Stimulated activated naive B cell treated with anti-CD40 and anti-IgM and Interleukin-4, amounts not matched to agents 10 μg/mL and 1 μg/mL and 100 μg/mL, for 72 hours (primary cell): ENCODE data around the gene LUC7L3.
"Not testable (repeated sequence)": the region's sequence is repeated elsewhere in the genome, so short reads cannot be mapped to it uniquely, and the experiment has no call there.

ENCODE experiments used
- ATAC-seq, 2 donors: fragments of 150-1000 bp; cut with Tn5 transposase; replicated peaks; 2 replicates each; pipeline ENCODE4 v1.10.0; 2021; ENCODE audit warnings: moderate library complexity in 1 of 2
- DNase-seq: peaks from one replicate; pipeline ENCODE4 v3.0.0; 2021
- H3K27ac Mint-ChIP-seq: one replicate; pipeline ENCODE4 v1.8.0; 2022; ENCODE audit warnings: mild to moderate bottlenecking, mixed read lengths
- H3K27me3 Mint-ChIP-seq, 2 donors: one replicate each; pipeline ENCODE4 v1.8.0; 2022; ENCODE audit warnings: mixed read lengths in 2 of 2
- H3K36me3 Mint-ChIP-seq, 2 donors: one replicate each; pipeline ENCODE4 v1.8.0; 2022; ENCODE audit warnings: mixed read lengths in 2 of 2, mild to moderate bottlenecking in 1 of 2
- H3K4me1 Mint-ChIP-seq, 2 donors: one replicate each; pipeline ENCODE4 v1.8.0; 2022; ENCODE audit warnings: mixed read lengths in 2 of 2, mild to moderate bottlenecking in 1 of 2
- H3K4me3 Mint-ChIP-seq, 2 donors: one replicate each; pipeline ENCODE4 v1.8.0; 2022; ENCODE audit warnings: mild to moderate bottlenecking in 2 of 2, mixed read lengths in 2 of 2, moderate library complexity in 1 of 2
- H3K9me3 Mint-ChIP-seq, 2 donors: one replicate each; pipeline ENCODE4 v1.8.0; 2022; ENCODE audit warnings: mixed read lengths in 2 of 2, mild to moderate bottlenecking in 1 of 2

The LUC7L3 gene, protein sequence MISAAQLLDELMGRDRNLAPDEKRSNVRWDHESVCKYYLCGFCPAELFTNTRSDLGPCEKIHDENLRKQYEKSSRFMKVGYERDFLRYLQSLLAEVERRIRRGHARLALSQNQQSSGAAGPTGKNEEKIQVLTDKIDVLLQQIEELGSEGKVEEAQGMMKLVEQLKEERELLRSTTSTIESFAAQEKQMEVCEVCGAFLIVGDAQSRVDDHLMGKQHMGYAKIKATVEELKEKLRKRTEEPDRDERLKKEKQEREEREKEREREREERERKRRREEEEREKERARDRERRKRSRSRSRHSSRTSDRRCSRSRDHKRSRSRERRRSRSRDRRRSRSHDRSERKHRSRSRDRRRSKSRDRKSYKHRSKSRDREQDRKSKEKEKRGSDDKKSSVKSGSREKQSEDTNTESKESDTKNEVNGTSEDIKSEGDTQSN

GRCh38 chr17:50719144-50719923 lies at the start of gene LUC7L3:
TSS of gene LUC7L3 (plus strand) at chr17:50719603. CDS start at chr17:50719733, 130 bp downstream.
- Mint-ChIP-seq H3K4me1 (peaks cover 9 to 28% of the 10 kb centered on the region in 2 donors), H3K27ac (peak within 1 kb of the TSS; percentile 99), H3K27me3 (no peaks in the 10 kb centered on the region), H3K4me3 (peak within 1 kb of the TSS; percentile 94 to 95), H3K36me3 (peaks cover 4% of the 10 kb centered on the region in 2 donors), H3K9me3 (no peaks in the 10 kb centered on the region)
- ATAC-seq (peak; percentile 93 to 96), DNase-seq (peak; percentile 95)

DNA sequence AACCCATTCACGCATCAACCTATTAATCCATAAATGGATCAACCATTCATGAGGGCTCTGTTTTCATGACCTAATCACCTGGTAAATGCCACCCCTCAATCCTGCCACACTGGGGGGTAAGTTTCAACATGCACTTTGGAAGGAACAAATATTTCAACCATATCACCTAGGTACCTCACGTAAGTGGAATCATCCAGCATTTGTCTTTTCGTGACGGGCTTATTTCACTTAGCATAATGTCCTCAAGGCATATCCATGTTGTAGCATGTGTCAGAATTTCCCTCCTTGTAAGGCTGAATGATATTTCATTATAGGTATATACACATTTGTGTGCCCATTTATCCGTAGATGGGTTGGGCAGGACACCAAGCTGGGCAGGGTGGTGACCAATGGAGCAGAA lies 47.3 kb upstream of the LUC7L3 start:
- no peak for ATAC-seq

GRCh38 chr17:50672831-50673551 lies 46.4 kb upstream of the LUC7L3 start:
- H3K9me3 Mint-ChIP-seq, result no peaks in the 10 kb centered on the region
- no peak overlapping the region for H3K4me3 Mint-ChIP-seq
- H3K36me3 Mint-ChIP-seq, result no peaks in the 10 kb centered on the region
- H3K27ac Mint-ChIP-seq, result no peak overlapping the region
- DNase-seq, result no peak
- H3K4me1 Mint-ChIP-seq, result no peaks in the 10 kb centered on the region
- peaks cover 6 to 13% of the 10 kb centered on the region in 2 donors for H3K27me3 Mint-ChIP-seq
- no peak for ATAC-seq

More for the DNA sequence above, 47.3 kb upstream of the LUC7L3 start:
- DNase-seq, result no peak
- no peak overlapping the region for H3K4me3 Mint-ChIP-seq
- H3K9me3 Mint-ChIP-seq, result no peaks in the 10 kb centered on the region
- peaks cover 4 to 6% of the 10 kb centered on the region in 2 donors for H3K27me3 Mint-ChIP-seq
- no peak overlapping the region for H3K27ac Mint-ChIP-seq
- no peaks in the 10 kb centered on the region for H3K36me3 Mint-ChIP-seq
- H3K4me1 Mint-ChIP-seq, result no peaks in the 10 kb centered on the region

DNA sequence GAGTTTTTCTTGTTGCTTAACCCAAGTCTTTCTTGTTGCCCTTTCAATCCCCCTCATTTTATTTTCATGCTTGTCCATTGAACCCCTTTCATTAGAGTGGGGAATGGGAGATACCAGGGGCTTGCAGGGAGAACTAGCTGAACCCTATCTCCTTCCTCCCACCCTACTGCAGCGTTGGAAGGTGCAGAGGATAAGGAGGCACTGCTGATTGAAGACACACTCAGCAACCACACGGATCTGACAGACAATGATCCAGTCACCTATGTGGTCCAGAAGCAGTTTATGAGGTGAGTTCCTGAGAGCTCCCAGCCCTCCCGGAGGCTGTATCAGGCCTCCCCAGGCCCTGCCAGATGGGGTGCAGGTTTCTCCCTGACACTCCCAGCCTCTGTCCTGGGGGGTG lies 44.2 kb upstream of the LUC7L3 start:
- no peaks in the 10 kb centered on the region for H3K36me3 Mint-ChIP-seq
- no peak overlapping the region for H3K4me3 Mint-ChIP-seq
- peaks cover 14 to 30% of the 10 kb centered on the region in 2 donors for H3K27me3 Mint-ChIP-seq
- no peaks in the 10 kb centered on the region for H3K9me3 Mint-ChIP-seq
- no peaks in the 10 kb centered on the region for H3K4me1 Mint-ChIP-seq
- DNase-seq (no peak), ATAC-seq (no peak)
- no peak overlapping the region for H3K27ac Mint-ChIP-seq

- DNase-seq, result no peak
- no peak overlapping the region for H3K4me3 Mint-ChIP-seq
- no peaks in the 10 kb centered on the region for H3K4me1 Mint-ChIP-seq
- no peak overlapping the region for H3K27ac Mint-ChIP-seq
- H3K9me3 Mint-ChIP-seq, result no peaks in the 10 kb centered on the region
- H3K36me3 Mint-ChIP-seq, result no peaks in the 10 kb centered on the region
- peaks cover 18 to 35% of the 10 kb centered on the region in 2 donors for H3K27me3 Mint-ChIP-seq
- no peak for ATAC-seq
Observed at GRCh38 chr17:50675627-50676026, 43.8 kb upstream of the LUC7L3 start.

DNA sequence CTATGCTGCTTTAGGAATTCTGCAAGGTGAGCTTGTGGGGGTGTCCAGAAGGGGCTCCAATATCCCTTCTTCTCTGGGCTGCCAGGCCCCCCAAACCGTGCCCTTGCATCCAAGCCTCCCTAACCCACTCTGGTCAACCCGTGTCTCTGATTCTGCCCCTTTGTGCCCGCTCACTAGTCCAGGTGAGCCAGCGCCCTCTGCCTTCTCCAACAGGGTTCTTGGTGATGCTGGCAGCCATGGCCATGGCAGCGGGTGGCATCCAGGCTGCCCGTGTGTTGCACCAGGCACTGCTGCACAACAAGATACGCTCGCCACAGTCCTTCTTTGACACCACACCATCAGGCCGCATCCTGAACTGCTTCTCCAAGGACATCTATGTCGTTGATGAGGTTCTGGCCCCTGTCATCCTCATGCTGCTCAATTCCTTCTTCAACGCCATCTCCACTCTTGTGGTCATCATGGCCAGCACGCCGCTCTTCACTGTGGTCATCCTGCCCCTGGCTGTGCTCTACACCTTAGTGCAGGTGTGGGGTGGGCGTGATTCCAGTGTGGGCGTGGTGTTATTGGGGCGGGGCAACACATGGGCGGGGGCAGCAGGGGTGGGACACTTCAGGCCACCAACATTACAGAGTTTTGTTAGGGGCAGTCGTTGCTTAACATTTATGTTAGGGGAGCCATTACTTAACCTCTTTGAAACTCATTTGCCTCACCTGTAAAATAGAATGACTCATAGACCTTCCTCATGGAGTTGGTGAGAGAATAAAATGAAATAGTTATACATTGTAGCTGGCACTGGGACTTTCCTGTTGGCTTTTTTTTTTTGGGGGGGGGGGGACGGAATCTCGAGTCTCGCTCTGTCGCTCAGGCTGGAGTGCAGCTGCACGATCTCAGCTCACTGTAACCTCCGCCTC lies 43.1 kb upstream of the LUC7L3 start:
- ATAC-seq (no peak), DNase-seq (no peak)
- H3K27me3 Mint-ChIP-seq, result peaks cover 25 to 40% of the 10 kb centered on the region in 2 donors
- H3K27ac Mint-ChIP-seq, result no peak overlapping the region
- H3K36me3 Mint-ChIP-seq, result no peaks in the 10 kb centered on the region
- no peak overlapping the region for H3K4me3 Mint-ChIP-seq
- H3K4me1 Mint-ChIP-seq, result peaks cover 3% of the 10 kb centered on the region in 2 donors
- no peaks in the 10 kb centered on the region for H3K9me3 Mint-ChIP-seq

DNA sequence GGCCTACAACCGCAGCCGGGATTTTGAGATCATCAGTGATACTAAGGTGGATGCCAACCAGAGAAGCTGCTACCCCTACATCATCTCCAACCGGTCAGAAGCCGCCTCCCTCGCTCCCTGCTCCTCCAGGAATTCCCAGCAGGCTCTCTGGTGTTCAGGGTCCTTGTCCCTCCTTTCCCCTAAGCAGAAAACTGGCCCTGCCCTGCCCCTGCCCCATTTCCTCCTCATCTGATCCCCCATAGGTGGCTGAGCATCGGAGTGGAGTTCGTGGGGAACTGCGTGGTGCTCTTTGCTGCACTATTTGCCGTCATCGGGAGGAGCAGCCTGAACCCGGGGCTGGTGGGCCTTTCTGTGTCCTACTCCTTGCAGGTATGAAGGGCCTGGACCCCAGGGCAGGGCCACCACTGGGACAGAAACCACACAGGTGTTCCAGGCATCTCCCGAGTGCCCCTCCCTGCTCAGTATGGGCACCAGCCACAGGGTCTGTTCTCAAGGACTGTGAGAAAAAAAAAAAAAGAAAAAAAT lies 41.5 kb upstream of the LUC7L3 start:
- no peak for ATAC-seq
- Mint-ChIP-seq H3K4me3 (no peak overlapping the region), H3K36me3 (no peaks in the 10 kb centered on the region), H3K27me3 (peaks cover 41 to 54% of the 10 kb centered on the region in 2 donors), H3K9me3 (no peaks in the 10 kb centered on the region), H3K4me1 (peaks cover 5% of the 10 kb centered on the region in 2 donors), H3K27ac (no peak overlapping the region)
- DNase-seq, result no peak

DNA sequence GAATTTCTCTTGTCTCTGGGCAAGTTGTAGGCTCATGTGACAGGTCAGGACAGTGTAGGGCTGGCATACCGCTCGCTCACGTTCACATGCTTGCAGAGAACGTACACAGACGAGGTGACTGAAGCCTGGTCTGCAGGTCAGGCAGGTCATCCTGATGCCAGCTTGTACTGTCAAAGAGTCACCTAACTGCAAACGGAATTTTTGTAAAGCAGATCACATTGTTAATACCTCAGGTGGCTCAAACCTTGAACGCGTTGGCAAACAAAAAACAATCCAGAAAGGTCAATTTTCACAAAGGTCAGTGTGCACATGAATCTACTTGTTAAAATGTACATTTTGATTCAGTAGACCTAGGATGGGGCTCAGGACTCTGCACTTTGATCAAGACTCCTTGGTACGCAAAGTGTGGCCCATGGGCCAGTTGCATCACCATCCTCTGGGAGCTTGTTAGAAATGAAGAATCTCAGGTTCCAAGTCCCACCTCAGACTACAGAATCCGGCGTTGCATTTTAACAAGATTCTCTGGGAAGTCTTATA lies 40.3 kb upstream of the LUC7L3 start:
- Mint-ChIP-seq H3K9me3 (no peaks in the 10 kb centered on the region), H3K27me3 (peaks cover 41 to 54% of the 10 kb centered on the region in 2 donors), H3K27ac (no peak overlapping the region), H3K4me1 (peaks cover 5% of the 10 kb centered on the region in 2 donors), H3K4me3 (no peak overlapping the region), H3K36me3 (no peaks in the 10 kb centered on the region)
- DNase-seq (no peak), ATAC-seq (no peak)

- Mint-ChIP-seq H3K36me3 (no peaks in the 10 kb centered on the region), H3K4me1 (peaks cover 5% of the 10 kb centered on the region in 2 donors), H3K27ac (no peak overlapping the region), H3K9me3 (no peaks in the 10 kb centered on the region), H3K27me3 (peaks cover 35 to 54% of the 10 kb centered on the region in 2 donors), H3K4me3 (no peak overlapping the region)
- DNase-seq (no peak), ATAC-seq (no peak)
Observed at GRCh38 chr17:50680126-50680525, 39.3 kb upstream of the LUC7L3 start.

GRCh38 chr17:50680543-50681262 lies 38.7 kb upstream of the LUC7L3 start:
- not testable (repeated sequence) for H3K27ac Mint-ChIP-seq, H3K36me3 Mint-ChIP-seq, H3K9me3 Mint-ChIP-seq, H3K4me3 Mint-ChIP-seq, ATAC-seq, DNase-seq, H3K4me1 Mint-ChIP-seq
- peaks cover 35 to 54% of the 10 kb centered on the region in 2 donors for H3K27me3 Mint-ChIP-seq

DNA sequence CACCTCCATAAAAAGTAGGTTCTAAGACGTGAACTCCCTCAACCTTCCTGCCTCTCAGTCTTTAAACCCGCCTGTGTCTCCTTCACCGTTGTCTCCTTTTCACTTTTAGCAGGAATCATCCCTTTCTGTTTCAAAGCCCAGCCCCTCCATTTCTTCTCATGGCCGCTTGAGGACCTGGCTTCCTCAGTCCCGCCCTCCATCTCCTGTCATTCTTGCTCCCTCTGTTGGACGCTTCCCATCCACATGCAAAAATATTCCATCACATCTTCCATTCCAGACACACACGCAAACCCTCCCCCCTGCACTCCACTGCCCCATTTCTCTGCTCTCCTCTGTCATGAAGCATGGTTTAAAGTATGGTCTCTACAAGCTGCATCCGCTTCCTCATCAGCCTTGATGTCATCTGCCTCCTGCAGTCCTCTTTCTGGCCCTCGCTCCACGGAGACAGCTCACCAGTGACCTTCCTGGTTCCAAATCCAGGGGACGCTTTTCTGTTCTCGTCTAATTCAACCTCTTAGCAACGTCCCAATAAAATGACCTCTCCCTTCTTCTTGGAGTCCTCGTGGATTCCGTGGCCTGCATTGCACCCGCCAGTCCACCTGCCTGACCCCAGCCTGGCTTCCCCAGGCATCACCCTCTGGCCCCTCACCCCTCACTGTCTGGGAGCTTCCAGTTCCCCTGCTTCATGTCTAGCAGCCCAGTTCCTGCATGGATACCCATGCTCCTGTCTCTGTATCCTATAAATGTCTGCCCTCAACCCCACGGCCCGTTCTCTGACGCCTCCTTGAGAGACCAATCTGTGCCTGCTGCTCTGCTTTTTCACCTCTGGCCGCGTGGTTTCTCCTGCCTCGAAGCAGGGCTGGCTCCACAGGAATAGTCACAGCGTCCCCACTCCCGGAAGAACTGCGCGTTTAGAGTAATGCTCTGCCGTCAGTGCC lies 37.9 kb upstream of the LUC7L3 start:
- H3K4me1 Mint-ChIP-seq, result peaks cover 5% of the 10 kb centered on the region in 2 donors
- peaks cover 35 to 54% of the 10 kb centered on the region in 2 donors for H3K27me3 Mint-ChIP-seq
- no peaks in the 10 kb centered on the region for H3K9me3 Mint-ChIP-seq
- peak overlapping the region in 1 of 2 donors; percentile 1 for H3K4me3 Mint-ChIP-seq
- ATAC-seq (no peak), DNase-seq (no peak)
- H3K27ac Mint-ChIP-seq, result peak overlapping the region; percentile 60
- no peaks in the 10 kb centered on the region for H3K36me3 Mint-ChIP-seq

- peaks cover 35 to 50% of the 10 kb centered on the region in 2 donors for H3K27me3 Mint-ChIP-seq
- H3K36me3 Mint-ChIP-seq, result no peaks in the 10 kb centered on the region
- H3K4me3 Mint-ChIP-seq, result no peak overlapping the region
Observed at GRCh38 chr17:50682441-50682840, 37.0 kb upstream of the LUC7L3 start.

More at GRCh38 chr17:50682441-50682840, 37.0 kb upstream of the LUC7L3 start:
- no peak for DNase-seq
- Mint-ChIP-seq H3K27ac (no peak overlapping the region), H3K4me1 (peaks cover 5% of the 10 kb centered on the region in 2 donors), H3K9me3 (no peaks in the 10 kb centered on the region)
- ATAC-seq, result no peak
